Tibial nerve (tissue), 4 donors: ENCODE measurements around the gene SF1. TPM values are rescaled to one million over a fixed set of nuclear protein-coding genes. Genes with fewer than 3 reads are reported as not detected.

Source experiments
- DNase-seq, 2 donors: peaks; one replicate each; pipeline ENCODE4 v3.0.0-alpha.2; 2019; ENCODE audit warnings: low spot score in 2 of 2
- H3K27ac ChIP-seq, 4 donors: fragments of 200-600 bp; sonication (generic) in 3 of 4; one replicate each; pipeline ENCODE4 v1.5.1; 2017 to 2019; ENCODE audit warnings: mild to moderate bottlenecking in 1 of 4
- H3K27me3 ChIP-seq, 2 donors: fragments of 200-600 bp; sonication (generic) in 1 of 2; one replicate each; pipeline versions ENCODE4 v1.5.1 to v1.6.0; 2017 to 2019
- H3K36me3 ChIP-seq, 3 donors: fragments of 200-600 bp; sonication (generic); one replicate each; pipeline ENCODE4 v1.5.1; 2018 to 2019
- H3K4me1 ChIP-seq, 4 donors: fragments of 200-600 bp; sonication (generic) in 3 of 4; one replicate each; pipeline ENCODE4 v1.5.1; 2017 to 2019
- H3K4me3 ChIP-seq, 4 donors: fragments of 200-600 bp; sonication (generic) in 3 of 4; one replicate each; pipeline ENCODE4 v1.5.1; 2017 to 2019; ENCODE audit warnings: mild to moderate bottlenecking in 1 of 4, moderate library complexity in 1 of 4
- H3K9me3 ChIP-seq, 4 donors: fragments of 200-600 bp; sonication (generic) in 3 of 4; one replicate each; pipeline ENCODE4 v1.5.1; 2017 to 2019
- EP300 ChIP-seq, 2 donors: sonication (generic); formaldehyde crosslinking; IDR thresholded peaks; one replicate each; pipeline ENCODE4 v1.6.1; 2017; ENCODE audit warnings: antibody characterized with exemption in 2 of 2, mild to moderate bottlenecking in 1 of 2
- POLR2A ChIP-seq, 2 donors: fragments of 450-650 bp; IDR thresholded peaks; one replicate each; pipeline ENCODE4 v1.6.1; 2017; ENCODE audit warnings: antibody characterized with exemption in 2 of 2, mild to moderate bottlenecking in 2 of 2, moderate library complexity in 2 of 2
- WGBS, 2 donors: methylation state at CpG; one replicate each; pipeline ENCODE4 v1.1.5; 2018; 5-methylcytosine and 5-hydroxymethylcytosine counted together
- total RNA-seq, 4 donors: library from RNA; depleted of rRNA; stranded (reverse); fragments of >200 nt; gene quantifications; one replicate each; pipeline ENCODE4 v1.1.0, GENCODE V29; 2016
- TF ChIP-seq, protein P1 (sequence below), 5 experiments: fragments of 200-600 bp in 3 of 5; fragments of 450-650 bp in 2 of 5; sonication (generic) in 3 of 5; IDR thresholded peaks; one replicate each; pipeline ENCODE4 v1.5.1; 2016 to 2019; ENCODE audit warnings: antibody characterized with exemption in 5 of 5, mild to moderate bottlenecking in 3 of 5, moderate library complexity in 2 of 5

SF1 gene
- total RNA-seq, 4 donors from 2014 or later = 368 to 416 (median 372) TPM

DNA sequence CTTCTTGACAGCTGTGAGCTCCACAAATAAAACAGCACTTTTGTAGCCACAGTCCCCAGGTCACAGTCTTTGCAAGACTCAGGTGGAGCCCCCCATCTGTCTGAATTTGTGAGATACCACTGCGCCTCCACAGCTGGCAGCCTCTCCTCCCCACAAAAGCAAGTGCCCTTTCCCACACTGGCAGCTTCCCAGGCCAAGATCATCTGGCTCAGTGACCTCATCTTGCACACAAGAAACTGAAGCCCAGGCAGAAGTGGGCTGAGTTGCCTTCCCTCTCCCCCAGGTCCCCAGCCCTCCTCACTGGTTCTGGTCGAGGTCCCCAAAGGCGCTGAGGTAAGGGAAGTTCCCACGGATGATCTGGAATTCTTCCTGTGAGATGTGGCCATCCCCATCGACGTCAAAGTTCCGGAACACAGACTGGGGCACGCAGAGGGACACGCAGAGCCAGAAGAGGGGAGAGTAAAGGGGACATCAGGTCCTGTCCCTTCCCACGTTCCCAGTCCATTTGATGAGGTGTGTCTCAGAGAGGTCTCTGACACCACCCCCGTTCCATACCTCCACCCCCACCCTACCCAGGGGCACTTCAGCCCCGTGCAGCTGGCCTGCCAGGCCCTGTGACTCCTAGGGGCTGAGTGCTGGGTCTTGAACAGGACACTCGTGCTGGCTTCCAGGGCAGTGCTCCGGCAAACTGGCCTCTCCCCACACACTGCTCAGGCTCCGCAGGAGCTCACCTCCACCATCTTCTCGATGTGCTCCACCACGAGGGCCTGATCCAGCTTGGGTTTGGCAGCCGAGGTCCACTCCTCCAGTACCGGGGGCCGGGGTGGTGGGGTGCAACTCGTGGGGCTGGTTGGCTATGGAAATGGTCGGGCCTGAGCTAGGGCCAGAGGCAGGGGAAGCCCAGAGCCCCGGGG lies 43.3 kb downstream of the SF1 start:
- TF ChIP-seq, protein P1, sequence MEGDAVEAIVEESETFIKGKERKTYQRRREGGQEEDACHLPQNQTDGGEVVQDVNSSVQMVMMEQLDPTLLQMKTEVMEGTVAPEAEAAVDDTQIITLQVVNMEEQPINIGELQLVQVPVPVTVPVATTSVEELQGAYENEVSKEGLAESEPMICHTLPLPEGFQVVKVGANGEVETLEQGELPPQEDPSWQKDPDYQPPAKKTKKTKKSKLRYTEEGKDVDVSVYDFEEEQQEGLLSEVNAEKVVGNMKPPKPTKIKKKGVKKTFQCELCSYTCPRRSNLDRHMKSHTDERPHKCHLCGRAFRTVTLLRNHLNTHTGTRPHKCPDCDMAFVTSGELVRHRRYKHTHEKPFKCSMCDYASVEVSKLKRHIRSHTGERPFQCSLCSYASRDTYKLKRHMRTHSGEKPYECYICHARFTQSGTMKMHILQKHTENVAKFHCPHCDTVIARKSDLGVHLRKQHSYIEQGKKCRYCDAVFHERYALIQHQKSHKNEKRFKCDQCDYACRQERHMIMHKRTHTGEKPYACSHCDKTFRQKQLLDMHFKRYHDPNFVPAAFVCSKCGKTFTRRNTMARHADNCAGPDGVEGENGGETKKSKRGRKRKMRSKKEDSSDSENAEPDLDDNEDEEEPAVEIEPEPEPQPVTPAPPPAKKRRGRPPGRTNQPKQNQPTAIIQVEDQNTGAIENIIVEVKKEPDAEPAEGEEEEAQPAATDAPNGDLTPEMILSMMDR (IDR thresholded peaks at IDR 0.05) = no peak
- no peak for TF ChIP-seq POLR2A (IDR thresholded peaks at IDR 0.05)
- no peak for TF ChIP-seq EP300 (IDR thresholded peaks at IDR 0.05)
- H3K4me3 ChIP-seq = no peak overlapping the region
- WGBS, 2 donors = 71 to 72% methylated on average over 14 to 16 of the region's 23 CpGs
- H3K36me3 ChIP-seq = peaks cover 0 to 28% (median 7%) of the 10 kb centered on the region in 3 donors
- H3K9me3 ChIP-seq = no peaks in the 10 kb centered on the region
- no peak overlapping the region for H3K27ac ChIP-seq
- H3K4me1 ChIP-seq = peaks cover 0 to under 1% (median 0%) of the 10 kb centered on the region in 4 donors
- no peaks in the 10 kb centered on the region for H3K27me3 ChIP-seq
- no peak for DNase-seq

DNA sequence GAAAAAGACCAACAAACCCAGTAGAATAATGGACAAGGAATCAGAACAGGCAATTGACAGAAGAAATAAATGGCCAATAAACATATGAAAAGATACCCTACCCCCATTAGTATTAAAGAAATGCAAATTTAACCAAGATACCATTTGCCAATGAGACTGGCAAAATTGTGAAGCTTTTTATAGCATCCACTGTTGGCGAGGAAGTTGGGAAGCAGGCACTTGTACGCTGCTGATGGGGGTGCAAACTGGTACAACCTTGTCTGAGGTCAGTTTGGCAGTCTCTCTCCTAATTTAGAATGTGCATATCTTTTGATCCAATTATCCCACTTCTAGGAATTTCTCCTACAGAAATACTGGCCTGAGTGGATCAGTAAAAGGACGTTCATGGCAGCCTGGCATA lies 46.7 kb downstream of the SF1 start:
- WGBS, 2 donors = 82 to 85% methylated on average over 3 of the region's 3 CpGs
- TF ChIP-seq EP300 (IDR thresholded peaks at IDR 0.05) (no peak), POLR2A (IDR thresholded peaks at IDR 0.05) (no peak)
- TF ChIP-seq, protein P1 (IDR thresholded peaks at IDR 0.05) = no peak
- Histone ChIP-seq H3K9me3 (no peaks in the 10 kb centered on the region), H3K36me3 (peaks cover 0 to 15% (median 3%) of the 10 kb centered on the region in 3 donors), H3K4me1 (peaks cover 0 to 5% (median 0%) of the 10 kb centered on the region in 4 donors), H3K27me3 (no peaks in the 10 kb centered on the region), H3K27ac (no peak overlapping the region), H3K4me3 (no peak overlapping the region)
- DNase-seq = no peak

DNA sequence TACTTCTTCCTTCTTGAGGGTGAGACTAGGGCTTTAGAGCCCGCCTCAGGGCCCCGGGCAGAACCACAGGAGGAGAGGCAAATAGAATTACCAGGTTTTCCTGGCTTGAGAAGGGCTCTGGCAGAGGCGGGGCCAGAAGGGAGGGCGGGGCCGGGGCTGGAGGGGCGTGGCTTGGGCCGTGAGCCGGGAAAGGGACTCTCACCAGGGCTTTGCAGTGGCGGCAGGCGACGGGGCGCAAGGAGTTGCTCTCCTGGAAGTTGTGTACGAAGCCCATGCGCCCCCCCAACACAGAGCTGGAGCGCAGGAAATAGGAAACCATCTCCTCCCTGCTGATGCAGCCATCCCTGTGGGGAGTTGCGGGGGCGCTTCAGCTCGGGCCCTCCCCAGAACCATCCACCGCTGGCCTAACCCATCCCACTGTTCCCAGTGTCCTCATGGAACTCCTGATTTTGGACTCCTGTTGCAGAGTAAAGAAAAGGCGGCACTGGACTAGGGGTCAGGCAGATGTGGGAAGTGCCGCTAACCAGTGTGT lies 48.4 kb downstream of the SF1 start:
- TF ChIP-seq POLR2A (IDR thresholded peaks at IDR 0.05) = no peak
- Histone ChIP-seq H3K27me3 (no peaks in the 10 kb centered on the region), H3K4me3 (no peak overlapping the region), H3K9me3 (no peaks in the 10 kb centered on the region), H3K27ac (no peak overlapping the region), H3K36me3 (peaks cover 0 to 6% (median 0%) of the 10 kb centered on the region in 3 donors), H3K4me1 (peaks cover 0 to 5% (median 0%) of the 10 kb centered on the region in 4 donors)
- 34 to 53% methylated on average over 15 to 21 of the region's 21 CpGs for WGBS, 2 donors
- DNase-seq = no peak

DNA sequence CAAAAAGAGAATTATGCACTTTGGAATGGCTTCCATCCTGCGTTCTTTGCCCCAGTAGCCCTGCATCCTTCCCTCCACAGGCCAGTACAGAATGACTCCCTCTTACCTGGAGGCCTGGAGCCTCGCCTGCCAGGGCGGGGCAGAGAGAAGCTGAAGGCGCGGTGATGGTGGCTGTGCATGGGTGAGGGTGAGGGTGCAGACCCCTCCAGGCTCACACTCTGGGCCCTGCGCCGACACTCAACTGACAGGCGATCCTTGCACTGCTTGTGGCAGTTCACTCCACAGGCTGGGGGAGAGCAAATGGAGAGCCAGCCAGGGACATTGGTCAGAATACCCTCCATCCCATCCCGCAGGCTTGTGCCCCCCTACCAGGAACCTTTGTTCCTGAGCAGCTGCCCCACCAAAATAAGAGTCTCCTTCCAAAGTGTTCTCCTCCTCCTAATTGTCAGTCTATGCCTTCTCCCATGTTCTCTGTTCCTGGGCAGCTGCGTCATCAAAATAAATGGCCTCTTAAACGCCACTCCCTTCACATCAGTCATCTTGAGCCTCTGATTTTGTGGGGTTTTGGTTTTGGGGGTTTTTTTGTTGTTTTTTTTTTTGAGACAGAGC lies 49.5 kb downstream of the SF1 start:
- Histone ChIP-seq H3K27ac (no peak overlapping the region), H3K36me3 (peaks cover 0 to 3% (median 0%) of the 10 kb centered on the region in 3 donors), H3K9me3 (no peaks in the 10 kb centered on the region), H3K4me3 (no peak overlapping the region), H3K27me3 (peaks cover 0 to 3% of the 10 kb centered on the region in 2 donors), H3K4me1 (peaks cover 0 to 5% (median 0%) of the 10 kb centered on the region in 4 donors)
- no peak for TF ChIP-seq EP300 (IDR thresholded peaks at IDR 0.05)
- no peak for TF ChIP-seq POLR2A (IDR thresholded peaks at IDR 0.05)
- TF ChIP-seq, protein P1 (IDR thresholded peaks at IDR 0.05) = no peak
- 93 to 95% methylated on average over 11 of the region's 11 CpGs for WGBS, 2 donors
- no peak for DNase-seq

DNA sequence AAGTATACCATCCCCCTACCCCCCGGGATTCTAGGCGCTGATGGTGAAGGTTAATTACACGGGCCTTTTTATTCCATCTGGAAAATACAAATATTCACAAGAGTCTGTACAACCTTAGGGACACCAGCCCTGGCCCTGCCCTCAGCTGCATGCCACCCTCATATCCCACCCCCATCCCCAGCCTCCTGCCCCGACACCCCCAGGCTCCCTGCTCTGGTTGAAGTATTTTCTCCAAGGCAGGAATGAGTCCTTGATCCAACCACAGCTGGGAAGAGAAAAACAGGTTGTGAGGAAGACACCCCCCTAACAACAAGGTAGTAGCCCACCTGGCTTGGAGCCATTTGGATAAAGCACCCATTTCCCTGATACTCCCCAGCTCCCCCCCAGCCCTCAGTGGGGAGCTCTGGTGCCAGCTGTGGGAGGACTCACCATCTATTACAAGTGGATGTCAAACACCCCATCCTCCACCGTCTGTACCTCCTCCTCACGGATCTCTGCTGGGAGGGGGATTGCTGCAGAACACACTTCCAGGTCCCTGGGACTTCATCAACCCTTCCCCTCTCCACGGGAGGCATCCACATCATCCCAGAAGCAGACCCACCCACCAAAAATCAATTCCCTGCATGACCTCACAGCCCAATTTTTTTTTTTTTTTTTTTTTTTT lies 51.3 kb downstream of the SF1 start:
- no peak for DNase-seq
- no peak overlapping the region for H3K27ac ChIP-seq

More for the DNA sequence above, 51.3 kb downstream of the SF1 start:
- peaks cover 0 to 13% of the 10 kb centered on the region in 2 donors for H3K27me3 ChIP-seq
- H3K36me3 ChIP-seq = peaks cover 0 to 3% (median 0%) of the 10 kb centered on the region in 3 donors
- no peak for TF ChIP-seq POLR2A (IDR thresholded peaks at IDR 0.05)
- TF ChIP-seq, protein P1 (IDR thresholded peaks at IDR 0.05) = no peak
- no peak for TF ChIP-seq EP300 (IDR thresholded peaks at IDR 0.05)
- no peak overlapping the region for H3K4me3 ChIP-seq
- 66 to 69% methylated on average over 7 of the region's 7 CpGs for WGBS, 2 donors
- H3K4me1 ChIP-seq = peaks cover 0 to 12% (median 3%) of the 10 kb centered on the region in 4 donors
- H3K9me3 ChIP-seq = no peaks in the 10 kb centered on the region
